Cardiac fibroblast (primary cell): ENCODE measurements around the gene FARS2.

Source experiments
- DNase-seq, 2 donors: peaks; one replicate each; pipeline versions ENCODE4 v3.0.0 to v3.0.0-alpha.2; 2010; ENCODE audit warnings: low read depth in 2 of 2
- H3K4me3 ChIP-seq, 2 donors: replicated peaks in 1 of 2; 1 replicate in 1 of 2; 2 replicates in 1 of 2; pipeline ENCODE4 v1.5.1; 2011; ENCODE audit warnings: low read depth in 2 of 2, low read length in 2 of 2, mild to moderate bottlenecking in 2 of 2, moderate library complexity in 1 of 2
- TF ChIP-seq, protein P1 (sequence below): IDR thresholded peaks from one replicate; pipeline ENCODE4 v1.5.1; 2011; ENCODE audit warnings: low read depth, mild to moderate bottlenecking, low read length, inconsistent platforms

Gene FARS2

DNA sequence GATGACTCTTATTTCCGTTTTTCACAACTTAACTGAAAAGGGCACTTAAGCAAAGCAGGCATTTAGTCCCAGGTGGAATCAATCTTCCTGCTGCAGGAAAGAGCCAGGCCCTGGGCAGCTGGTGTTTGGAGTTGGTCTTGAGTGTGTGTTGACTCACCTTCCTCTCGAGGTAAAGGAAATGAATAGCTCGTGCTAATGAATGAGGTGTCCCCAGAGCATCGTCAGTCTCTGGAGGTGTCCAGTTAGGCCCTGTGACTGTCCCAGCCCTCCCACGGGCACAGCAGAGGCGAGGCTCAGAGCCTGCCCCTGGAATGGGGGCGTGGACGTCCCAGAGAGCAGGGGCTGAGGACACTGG, 467.7 kb downstream of the FARS2 start:
- DNase-seq, result peak; percentile 27 to 64
- no peak overlapping the region for H3K4me3 ChIP-seq
- TF ChIP-seq, protein P1, sequence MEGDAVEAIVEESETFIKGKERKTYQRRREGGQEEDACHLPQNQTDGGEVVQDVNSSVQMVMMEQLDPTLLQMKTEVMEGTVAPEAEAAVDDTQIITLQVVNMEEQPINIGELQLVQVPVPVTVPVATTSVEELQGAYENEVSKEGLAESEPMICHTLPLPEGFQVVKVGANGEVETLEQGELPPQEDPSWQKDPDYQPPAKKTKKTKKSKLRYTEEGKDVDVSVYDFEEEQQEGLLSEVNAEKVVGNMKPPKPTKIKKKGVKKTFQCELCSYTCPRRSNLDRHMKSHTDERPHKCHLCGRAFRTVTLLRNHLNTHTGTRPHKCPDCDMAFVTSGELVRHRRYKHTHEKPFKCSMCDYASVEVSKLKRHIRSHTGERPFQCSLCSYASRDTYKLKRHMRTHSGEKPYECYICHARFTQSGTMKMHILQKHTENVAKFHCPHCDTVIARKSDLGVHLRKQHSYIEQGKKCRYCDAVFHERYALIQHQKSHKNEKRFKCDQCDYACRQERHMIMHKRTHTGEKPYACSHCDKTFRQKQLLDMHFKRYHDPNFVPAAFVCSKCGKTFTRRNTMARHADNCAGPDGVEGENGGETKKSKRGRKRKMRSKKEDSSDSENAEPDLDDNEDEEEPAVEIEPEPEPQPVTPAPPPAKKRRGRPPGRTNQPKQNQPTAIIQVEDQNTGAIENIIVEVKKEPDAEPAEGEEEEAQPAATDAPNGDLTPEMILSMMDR, result no peak

DNA sequence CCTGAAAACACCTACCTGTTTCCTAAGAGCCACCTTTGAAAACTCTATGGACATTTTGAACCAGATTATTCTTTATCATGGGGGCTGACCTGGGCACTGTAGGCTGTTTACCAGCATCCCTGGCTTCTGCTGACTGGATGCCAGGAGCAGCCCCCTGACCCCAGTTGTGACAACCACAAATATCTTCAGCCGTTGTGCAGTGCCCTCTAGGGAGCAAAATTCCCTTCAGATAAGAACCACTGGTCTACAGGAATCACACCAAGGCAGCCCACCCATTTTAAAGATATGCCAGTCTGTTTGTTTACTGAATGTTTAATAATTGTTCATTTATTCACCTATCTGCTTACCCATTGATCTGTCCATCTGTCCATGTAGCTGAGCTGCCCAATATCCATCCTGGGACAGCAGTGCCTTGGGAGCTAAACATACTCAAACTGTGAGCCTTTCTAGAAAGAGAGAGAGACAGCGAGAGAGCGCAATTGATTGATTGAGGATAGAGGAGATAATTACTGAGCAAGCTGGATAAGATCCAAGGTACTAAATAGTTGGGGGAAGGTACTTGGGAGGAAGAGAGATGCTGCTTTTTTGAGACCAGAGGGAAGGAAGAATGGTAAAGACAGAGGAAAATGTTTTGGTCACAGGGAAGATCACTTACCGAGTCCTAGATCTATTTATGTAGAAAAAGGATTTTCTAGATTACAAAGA, 468.7 kb downstream of the FARS2 start:
- DNase-seq, result no peak
- TF ChIP-seq, protein P1, result no peak
- H3K4me3 ChIP-seq, result no peak overlapping the region

DNA sequence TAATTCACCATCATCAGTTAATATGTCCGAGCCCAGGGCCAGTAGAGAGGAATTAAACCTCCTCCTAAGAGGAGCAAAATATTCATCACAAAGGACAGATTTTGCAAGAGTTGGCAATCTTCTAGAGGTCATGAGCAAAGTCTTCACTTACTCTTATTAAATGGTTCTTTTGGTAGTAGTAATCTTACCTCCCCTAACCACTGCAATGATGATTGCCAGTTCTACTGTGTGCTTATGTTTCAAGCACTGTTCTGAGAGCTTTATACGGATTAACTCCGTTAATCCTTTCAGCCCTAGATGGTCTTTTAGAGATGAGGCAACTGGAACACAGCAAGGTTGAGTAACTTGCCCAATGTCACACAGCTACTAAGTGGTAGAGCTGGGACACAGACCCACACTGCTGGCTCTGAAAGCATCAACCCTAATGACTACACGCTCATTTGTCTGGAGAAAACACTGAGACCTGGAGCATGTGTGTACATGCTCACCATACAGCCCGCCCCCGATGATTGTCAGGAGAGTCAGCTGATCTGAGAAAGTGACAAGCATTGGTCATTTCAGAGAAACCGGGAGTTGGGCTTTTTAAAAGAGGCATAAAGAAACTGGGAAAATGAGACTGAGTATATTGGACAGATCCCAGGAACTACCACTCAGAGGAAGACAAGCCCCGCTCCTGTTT, 469.4 kb downstream of the FARS2 start:
- TF ChIP-seq, protein P1, result no peak
- H3K4me3 ChIP-seq, result no peak overlapping the region
- DNase-seq, result peak; percentile 18 to 42

DNA sequence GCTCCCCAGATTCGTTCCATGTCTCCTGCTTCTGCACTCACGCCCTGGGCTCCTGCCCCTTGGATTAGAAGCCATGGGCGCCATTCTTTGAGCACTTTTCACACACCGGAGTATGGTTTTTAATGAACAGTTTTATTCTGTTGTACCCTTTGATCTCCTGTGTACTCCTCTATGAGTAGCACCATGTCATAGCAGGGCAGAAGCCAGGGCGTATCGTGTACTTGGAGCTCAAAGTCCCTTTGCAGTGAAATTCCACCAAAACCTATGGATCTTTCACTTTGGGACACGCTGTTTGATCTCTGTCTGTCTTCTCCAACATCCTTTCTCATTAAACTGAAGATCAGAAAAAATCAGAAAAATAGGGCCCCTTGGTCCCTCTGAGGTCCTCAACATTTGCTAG, 470.1 kb downstream of the FARS2 start:
- no peak overlapping the region for H3K4me3 ChIP-seq
- no peak for DNase-seq
- TF ChIP-seq, protein P1, result no peak

DNA sequence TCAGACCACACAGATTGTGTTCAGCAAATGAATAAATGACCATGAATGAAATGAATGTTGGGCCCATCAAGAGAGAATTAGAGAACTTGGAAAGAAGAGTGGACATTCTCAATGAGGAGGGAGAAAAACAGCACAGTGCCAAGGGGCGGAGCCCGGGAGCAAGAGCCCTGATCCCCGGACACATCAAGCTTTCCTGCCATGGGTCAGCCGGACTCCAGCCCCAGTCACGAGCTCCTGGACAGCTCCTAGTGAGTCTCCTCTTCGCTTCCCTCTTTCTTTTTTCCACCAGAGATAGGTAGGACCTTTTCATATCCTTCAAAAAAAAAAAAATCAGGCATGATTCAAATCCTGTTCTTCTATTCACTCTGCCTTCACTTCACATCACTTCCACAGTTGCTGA, 471.2 kb downstream of the FARS2 start:
- no peak overlapping the region for H3K4me3 ChIP-seq
- DNase-seq, result no peak
- TF ChIP-seq, protein P1, result no peak

DNA sequence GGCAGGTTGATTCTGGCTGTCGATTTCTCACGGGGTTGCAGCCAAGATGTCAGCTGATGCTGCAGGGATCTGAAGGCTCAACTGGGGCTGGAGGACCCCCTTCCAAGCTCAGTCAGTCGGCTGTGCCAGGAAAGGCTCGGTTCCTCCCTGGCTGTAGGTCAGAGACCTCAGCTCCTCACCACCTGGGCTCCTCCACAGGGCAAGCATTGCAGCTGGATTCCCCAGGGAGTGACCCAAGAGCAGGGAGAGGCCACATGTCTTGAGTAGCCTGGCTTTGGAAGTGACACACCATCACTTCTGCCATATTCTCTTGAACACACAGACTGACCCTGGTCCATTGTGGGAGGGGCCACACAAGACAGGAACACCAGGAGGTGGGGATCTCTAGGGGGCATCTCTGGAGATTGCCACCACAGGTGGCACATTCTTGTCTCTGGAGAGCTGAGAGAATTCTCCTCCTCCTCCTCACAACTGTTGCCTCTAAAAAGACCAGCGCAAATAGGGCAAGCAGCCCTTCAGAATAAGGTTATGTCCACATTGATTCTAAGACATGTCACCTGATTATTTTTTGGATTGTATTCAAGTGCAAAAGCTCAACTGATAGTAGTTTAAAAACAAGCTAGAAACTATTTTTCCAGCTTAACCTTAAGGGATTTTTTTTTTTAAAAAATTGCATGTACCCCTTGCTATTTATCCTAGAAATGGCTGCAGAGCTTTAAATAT, 474.9 kb downstream of the FARS2 start:
- TF ChIP-seq, protein P1, result no peak
- DNase-seq, result no peak

More for the DNA sequence above, 474.9 kb downstream of the FARS2 start:
- H3K4me3 ChIP-seq, result no peak overlapping the region
